Measurements from ENCODE around the gene DLEC1. TPM values are rescaled to one million over a fixed set of nuclear protein-coding genes. Genes with fewer than 3 reads are reported as not detected.

Gene DLEC1
- polyA plus RNA-seq, 2 of the 4 experiments (the other 2 are of a cell fraction), result 0.10 TPM; not detected in 1

DNA sequence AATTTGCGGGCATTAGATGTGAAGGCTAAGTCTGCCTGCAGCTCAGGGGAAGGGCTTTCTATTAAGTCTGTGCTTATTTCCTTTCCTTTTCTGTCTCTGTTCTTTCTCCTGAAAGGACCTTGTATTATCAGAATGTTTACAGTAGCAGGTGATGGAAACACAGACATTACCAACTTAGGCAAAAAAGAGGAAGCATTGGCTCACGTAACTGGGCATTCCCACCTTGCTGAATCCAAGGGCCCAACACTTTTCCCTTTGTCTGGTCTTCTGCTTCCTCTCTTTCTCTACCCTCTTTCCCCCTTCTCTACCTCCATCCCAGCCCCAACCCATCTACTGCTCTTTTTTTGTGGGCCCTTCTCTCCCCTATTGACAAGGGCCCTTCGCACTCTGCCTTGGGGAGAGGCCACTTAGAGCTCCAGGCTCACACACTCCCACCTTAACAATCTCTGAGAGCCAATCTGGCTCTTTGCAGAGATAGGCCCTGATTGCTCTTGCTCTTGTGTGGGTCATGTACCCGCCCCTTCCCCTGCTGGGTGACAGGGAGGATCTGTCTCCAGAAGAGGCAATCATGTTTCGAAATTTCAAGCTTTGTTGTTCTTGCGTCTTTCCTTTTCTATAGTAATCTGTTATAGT, 62.9 kb downstream of the DLEC1 start (continued):
- TF ChIP-seq POLR2AphosphoS2 (conservative IDR thresholded peaks at IDR 0.05; ENCODE audit: low read length) (no peak), NPAS2 (CRISPR knock-in tag; IDR thresholded peaks at IDR 0.05; ENCODE audit: borderline replicate concordance) (no peak), EP300 (IDR thresholded peaks at IDR 0.05) (no peak)

DNA sequence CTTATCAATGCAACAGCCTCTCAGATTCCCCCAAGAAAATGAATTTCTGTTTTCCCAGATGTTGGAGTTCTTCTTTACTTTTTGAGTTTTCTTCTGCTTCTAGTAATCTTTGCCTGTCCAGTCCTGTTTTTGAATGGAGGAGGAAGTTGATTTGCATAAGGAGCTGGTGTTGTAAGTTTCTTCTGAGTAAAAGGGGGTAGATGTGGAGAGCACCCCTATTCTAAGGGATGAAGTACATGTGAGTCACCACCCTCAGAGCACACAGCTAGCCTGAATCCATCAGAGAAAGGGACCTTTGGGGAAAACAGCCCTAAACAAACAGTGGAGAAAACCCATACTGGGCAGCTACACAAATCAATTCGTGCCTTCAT, 63.4 kb downstream of the DLEC1 start:
- 16% methylated on average over 1 of the region's 1 CpG for WGBS (ENCODE audit: missing lambda C conversion rate)
- CTCF ChIA-PET, result interaction anchor here (0.7 to 1.1 kb wide), 2 partner anchors 64 to 243 kb away, joined by 3 to 5 read pairs; no protein-coding TSS in a partner anchor
- no peak for FAIRE-seq

DNA sequence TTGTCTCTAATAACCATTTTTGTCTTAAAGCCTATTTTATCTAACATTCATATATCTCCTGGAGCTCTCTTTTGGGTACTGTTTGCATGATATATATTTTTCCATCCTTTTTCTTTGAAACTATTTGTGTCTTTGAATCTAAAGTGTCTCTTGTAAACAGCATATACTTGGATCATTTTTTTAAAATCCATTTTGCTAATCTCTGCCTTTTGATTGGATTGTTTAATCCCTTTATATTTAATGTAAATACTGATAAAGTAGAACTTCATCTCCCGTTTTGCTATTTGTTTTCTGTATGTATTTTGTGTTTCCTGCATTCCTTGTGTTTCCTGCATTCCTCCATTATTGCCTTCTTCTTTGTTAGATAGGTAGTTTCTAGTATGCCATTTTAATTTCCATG, 66.5 kb downstream of the DLEC1 start:
- no peak for TF ChIP-seq HOXA7 (CRISPR knock-in tag; IDR thresholded peaks at IDR 0.05)
- no peak for TF ChIP-seq SREBF2 (IDR thresholded peaks at IDR 0.05)
- TF ChIP-seq RNF2 (IDR thresholded peaks at IDR 0.05; ENCODE audit: borderline replicate concordance, low read depth), result no peak
- TF ChIP-seq MYC (IDR thresholded peaks at IDR 0.05; ENCODE audit: borderline replicate concordance, low read length), result no peak
- TF ChIP-seq TP53 (CRISPR knock-in tag; IDR thresholded peaks at IDR 0.05), result no peak
- no peak for TF ChIP-seq ESRRA (IDR thresholded peaks at IDR 0.05; ENCODE audit: borderline replicate concordance, low read length)
- TF ChIP-seq RFX5 (IDR thresholded peaks at IDR 0.05), result no peak
- TF ChIP-seq JUNB (IDR thresholded peaks at IDR 0.05), result no peak
- TF ChIP-seq FOSB (CRISPR knock-in tag; IDR thresholded peaks at IDR 0.05), result no peak
- TF ChIP-seq CBX8 (IDR thresholded peaks at IDR 0.05), result no peak
- TF ChIP-seq, protein P1, sequence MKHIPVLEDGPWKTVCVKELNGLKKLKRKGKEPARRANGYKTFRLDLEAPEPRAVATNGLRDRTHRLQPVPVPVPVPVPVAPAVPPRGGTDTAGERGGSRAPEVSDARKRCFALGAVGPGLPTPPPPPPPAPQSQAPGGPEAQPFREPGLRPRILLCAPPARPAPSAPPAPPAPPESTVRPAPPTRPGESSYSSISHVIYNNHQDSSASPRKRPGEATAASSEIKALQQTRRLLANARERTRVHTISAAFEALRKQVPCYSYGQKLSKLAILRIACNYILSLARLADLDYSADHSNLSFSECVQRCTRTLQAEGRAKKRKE (CRISPR knock-in tag; IDR thresholded peaks at IDR 0.05; ENCODE audit: low read depth), result no peak
- TF ChIP-seq HDAC2 (IDR thresholded peaks at IDR 0.05), result no peak
- Histone ChIP-seq H3K4me3 (no peak overlapping the region), H3K27ac (no peak overlapping the region), H3K9me3 (peaks cover 10% of the 10 kb centered on the region), H3K4me2 (no peak overlapping the region), H3K4me1 (no peaks in the 10 kb centered on the region)
- ATAC-seq, result no peak
- no peak for DNase-seq (ENCODE audit: low read depth in 1 of 2, low spot score in 1 of 2)
- 2% methylated on average over 1 of the region's 1 CpG for whole genome bisulfite sequencing (ENCODE audit: missing lambda C conversion rate)
- ChIA-PET POLR2A (no interaction called here), CTCF (no interaction called here)
- FAIRE-seq, result no peak

More for the DNA sequence above, 63.4 kb downstream of the DLEC1 start:
- DNase-seq (ENCODE audit: low read depth in 1 of 2, low spot score in 1 of 2) (no peak), ATAC-seq (no peak)
- Histone ChIP-seq H3K27ac (no peak overlapping the region), H3K4me1 (no peaks in the 10 kb centered on the region), H3K4me2 (no peak overlapping the region), H3K9me3 (peaks cover 10% of the 10 kb centered on the region), H3K4me3 (no peak overlapping the region)
- TF ChIP-seq, protein P2, sequence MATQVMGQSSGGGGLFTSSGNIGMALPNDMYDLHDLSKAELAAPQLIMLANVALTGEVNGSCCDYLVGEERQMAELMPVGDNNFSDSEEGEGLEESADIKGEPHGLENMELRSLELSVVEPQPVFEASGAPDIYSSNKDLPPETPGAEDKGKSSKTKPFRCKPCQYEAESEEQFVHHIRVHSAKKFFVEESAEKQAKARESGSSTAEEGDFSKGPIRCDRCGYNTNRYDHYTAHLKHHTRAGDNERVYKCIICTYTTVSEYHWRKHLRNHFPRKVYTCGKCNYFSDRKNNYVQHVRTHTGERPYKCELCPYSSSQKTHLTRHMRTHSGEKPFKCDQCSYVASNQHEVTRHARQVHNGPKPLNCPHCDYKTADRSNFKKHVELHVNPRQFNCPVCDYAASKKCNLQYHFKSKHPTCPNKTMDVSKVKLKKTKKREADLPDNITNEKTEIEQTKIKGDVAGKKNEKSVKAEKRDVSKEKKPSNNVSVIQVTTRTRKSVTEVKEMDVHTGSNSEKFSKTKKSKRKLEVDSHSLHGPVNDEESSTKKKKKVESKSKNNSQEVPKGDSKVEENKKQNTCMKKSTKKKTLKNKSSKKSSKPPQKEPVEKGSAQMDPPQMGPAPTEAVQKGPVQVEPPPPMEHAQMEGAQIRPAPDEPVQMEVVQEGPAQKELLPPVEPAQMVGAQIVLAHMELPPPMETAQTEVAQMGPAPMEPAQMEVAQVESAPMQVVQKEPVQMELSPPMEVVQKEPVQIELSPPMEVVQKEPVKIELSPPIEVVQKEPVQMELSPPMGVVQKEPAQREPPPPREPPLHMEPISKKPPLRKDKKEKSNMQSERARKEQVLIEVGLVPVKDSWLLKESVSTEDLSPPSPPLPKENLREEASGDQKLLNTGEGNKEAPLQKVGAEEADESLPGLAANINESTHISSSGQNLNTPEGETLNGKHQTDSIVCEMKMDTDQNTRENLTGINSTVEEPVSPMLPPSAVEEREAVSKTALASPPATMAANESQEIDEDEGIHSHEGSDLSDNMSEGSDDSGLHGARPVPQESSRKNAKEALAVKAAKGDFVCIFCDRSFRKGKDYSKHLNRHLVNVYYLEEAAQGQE (IDR thresholded peaks at IDR 0.05), result no peak
- POLR2A ChIA-PET, result no interaction called here

DNA sequence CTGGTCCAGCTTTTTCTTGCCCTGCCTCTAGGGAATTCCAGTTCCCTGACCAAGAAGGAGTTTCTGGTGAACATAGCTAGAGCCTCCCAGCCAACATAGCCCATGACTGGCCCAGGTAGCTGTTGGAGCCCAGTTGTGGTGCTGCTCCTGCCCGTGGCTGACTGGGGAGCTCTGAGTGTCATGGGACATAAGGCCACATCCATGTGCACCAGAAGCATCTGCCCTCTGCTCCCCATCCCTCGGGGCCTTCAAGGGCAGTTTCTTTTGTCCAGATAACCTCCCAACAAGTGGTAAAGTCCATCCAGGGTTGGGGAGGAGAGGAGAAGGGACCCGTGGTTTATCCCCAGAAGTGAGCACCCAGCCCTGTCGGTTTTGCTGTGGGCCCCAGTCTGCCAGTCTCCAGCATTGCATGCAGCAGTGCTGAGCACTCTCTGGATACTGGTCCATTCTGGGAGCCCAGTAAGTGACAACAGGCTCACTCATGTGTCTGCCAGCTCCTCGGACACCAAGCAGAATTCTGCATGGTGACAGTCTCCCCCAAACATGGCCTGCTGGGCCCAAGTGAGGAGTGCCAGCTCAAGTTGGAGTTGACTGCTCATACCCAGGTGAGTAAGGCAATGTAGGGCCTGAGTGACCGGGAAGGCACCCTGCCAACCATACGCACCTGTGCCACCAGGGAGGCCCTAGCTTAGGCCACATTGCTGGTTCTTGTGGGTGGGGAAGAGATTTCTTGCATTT, 69.1 kb downstream of the DLEC1 start:
- H3K9me3 ChIP-seq, result peaks cover 10% of the 10 kb centered on the region
- ChIA-PET POLR2A (no interaction called here), CTCF (interaction anchor here (1.5 to 3.2 kb wide), 2 partner anchors 10 kb away, joined by 4 to 17 read pairs; no protein-coding TSS in a partner anchor)
- H3K4me2 ChIP-seq, result no peak overlapping the region
- FAIRE-seq (no peak), ATAC-seq (no peak; a peak in 1 of 6 replicates), DNase-seq (ENCODE audit: low read depth in 1 of 2, low spot score in 1 of 2) (no peak)
- no peak overlapping the region for H3K27ac ChIP-seq
- H3K4me1 ChIP-seq, result no peaks in the 10 kb centered on the region
- WGBS (ENCODE audit: missing lambda C conversion rate), result 46% methylated on average over 6 of the region's 7 CpGs
- H3K4me3 ChIP-seq, result no peak overlapping the region
- TF ChIP-seq RARB (CRISPR knock-in tag; IDR thresholded peaks at IDR 0.05) (no peak), BHLHE40 (IDR thresholded peaks at IDR 0.05; ENCODE audit: low read depth, low read length) (no peak), GATA3 (IDR thresholded peaks at IDR 0.05; ENCODE audit: borderline replicate concordance) (no peak), MAZ (IDR thresholded peaks at IDR 0.05; ENCODE audit: borderline replicate concordance, low read depth, low read length) (no peak), CBX8 (IDR thresholded peaks at IDR 0.05) (no peak), ZNF302 (CRISPR knock-in tag; IDR thresholded peaks at IDR 0.05) (no peak), FOXS1 (CRISPR knock-in tag; IDR thresholded peaks at IDR 0.05) (no peak), PHF8 (IDR thresholded peaks at IDR 0.05; ENCODE audit: borderline replicate concordance, low read depth) (no peak), CHD4 (IDR thresholded peaks at IDR 0.05; ENCODE audit: borderline replicate concordance) (no peak), CBX2 (IDR thresholded peaks at IDR 0.05; ENCODE audit: borderline replicate concordance, low read depth) (no peak), EHF (CRISPR knock-in tag; IDR thresholded peaks at IDR 0.05) (no peak), ZFP36 (IDR thresholded peaks at IDR 0.05; ENCODE audit: borderline replicate concordance, partially characterized antibody) (no peak)
- TF ChIP-seq, protein P3, sequence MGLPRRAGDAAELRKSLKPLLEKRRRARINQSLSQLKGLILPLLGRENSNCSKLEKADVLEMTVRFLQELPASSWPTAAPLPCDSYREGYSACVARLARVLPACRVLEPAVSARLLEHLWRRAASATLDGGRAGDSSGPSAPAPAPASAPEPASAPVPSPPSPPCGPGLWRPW (IDR thresholded peaks at IDR 0.05), result no peak

All from A549 (cell line).